Pons (tissue), 1 donor: Measurements from ENCODE around the gene MARK3.
"Not testable (repeated sequence)": the region's sequence is repeated elsewhere in the genome, so short reads cannot be mapped to it uniquely, and the experiment has no call there.

ENCODE experiments used
- DNase-seq: peaks from one replicate; pipeline ENCODE4 v3.0.0-alpha.2; 2016; ENCODE audit warnings: low spot score

Gene MARK3

GRCh38 chr14:103491691-103492090, 106.5 kb downstream of the MARK3 start:
- DNase-seq, result no peak

- no peak for DNase-seq
These were observed 107.1 kb downstream of the MARK3 start for GRCh38 chr14:103492156-103492925.

- no peak for DNase-seq
These were observed 110.6 kb downstream of the MARK3 start for GRCh38 chr14:103495854-103496253.

- DNase-seq, result no peak
These were observed 111.6 kb downstream of the MARK3 start for GRCh38 chr14:103496776-103497175.

GRCh38 chr14:103499709-103500108, 114.5 kb downstream of the MARK3 start:
- DNase-seq, result no peak

GRCh38 chr14:103500148-103500990, 115.2 kb downstream of the MARK3 start:
- DNase-seq, result peak; percentile 94

- no peak for DNase-seq
These were observed 116.0 kb downstream of the MARK3 start for GRCh38 chr14:103501041-103501870.

- no peak for DNase-seq
These were observed 116.9 kb downstream of the MARK3 start for GRCh38 chr14:103501921-103502669.

GRCh38 chr14:103502877-103503276, 117.7 kb downstream of the MARK3 start:
- DNase-seq, result no peak

- DNase-seq, result no peak
These were observed 118.1 kb downstream of the MARK3 start for GRCh38 chr14:103503296-103503695.

GRCh38 chr14:103504991-103505565, 119.9 kb downstream of the MARK3 start:
- no peak for DNase-seq

- no peak for DNase-seq
These were observed 122.5 kb downstream of the MARK3 start for GRCh38 chr14:103507751-103508150.

- no peak for DNase-seq
These were observed 123.5 kb downstream of the MARK3 start for GRCh38 chr14:103508521-103509329.

- DNase-seq, result no peak
These were observed 124.9 kb downstream of the MARK3 start for GRCh38 chr14:103509864-103510723.

GRCh38 chr14:103510724-103511693, 125.8 kb downstream of the MARK3 start:
- no peak for DNase-seq

GRCh38 chr14:103512180-103512579, 127.0 kb downstream of the MARK3 start:
- not testable (repeated sequence) for DNase-seq

GRCh38 chr14:103512701-103513611, 127.7 kb downstream of the MARK3 start:
- no peak for DNase-seq
